A549 (cell line): ENCODE results near the gene UTP15. TPM values are rescaled to one million over a fixed set of nuclear protein-coding genes. Genes with fewer than 3 reads are reported as not detected.

Experiments used
- ATAC-seq, 2 experiments: fragments of 200-7000 bp in 1 of 2; fragments of >200 bp in 1 of 2; cut with Nextera tagmentation in 1 of 2; cut with Tn5 transposase in 1 of 2; 3 replicates each; pipeline versions ENCODE4 v1.8.0 to v1.9.1; 2018 to 2020; ENCODE audit warnings: mild to moderate bottlenecking in 1 of 2, moderate library complexity in 1 of 2
- CTCF ChIA-PET: fragments of 300-600 bp; sonication (Branson Sonifier 250); formaldehyde crosslinking; extraction: SDS; loops from one replicate; lab custom pipeline; 2021; ENCODE audit warnings: antibody characterized with exemption, inconsistent platforms; lab: Yijun Ruan, JAX
- POLR2A ChIA-PET: fragments of 350-600 bp; formaldehyde crosslinking; extraction: SDS; loops from one replicate; lab custom pipeline; 2021; ENCODE audit warnings: antibody characterized with exemption, inconsistent platforms; lab: Yijun Ruan, JAX
- DNase-seq, 2 experiments: peaks; one replicate each; pipeline versions ENCODE4 v3.0.0 to v3.0.0-alpha.2; 2011 to 2016; ENCODE audit warnings: low read depth in 1 of 2, low spot score in 1 of 2
- FAIRE-seq: peaks from 2 replicates; lab custom pipeline; 2011; peaks lifted over from hg19 to GRCh38; lab: Jason Lieb, UNC
- H3K27ac ChIP-seq, 2 experiments: fragments of >200 bp; sonication (Bioruptor Twin); formaldehyde crosslinking; 3 replicates each; pipeline ENCODE4 v1.5.1; 2016 to 2017
- H3K4me1 ChIP-seq: fragments of >200 bp; sonication (Bioruptor Twin); formaldehyde crosslinking; 3 replicates; pipeline ENCODE4 v1.6.1; 2016
- H3K4me2 ChIP-seq: fragments of >200 bp; sonication (Bioruptor Twin); formaldehyde crosslinking; 3 replicates; pipeline ENCODE4 v1.6.1; 2016
- H3K4me3 ChIP-seq: fragments of >200 bp; sonication (Bioruptor Twin); formaldehyde crosslinking; 3 replicates; pipeline ENCODE4 v1.5.1; 2016
- H3K9me3 ChIP-seq: fragments of >200 bp; sonication (Bioruptor Twin); formaldehyde crosslinking; 3 replicates; pipeline ENCODE4 v1.6.1; 2016
- CBX2 ChIP-seq: fragments of 200-600 bp; sonication (generic); IDR thresholded peaks from 2 replicates; pipeline ENCODE4 v1.6.1; 2016; ENCODE audit warnings: low read depth, mild to moderate bottlenecking, borderline replicate concordance
- CEBPB ChIP-seq, 2 experiments: fragments of >200 bp in 1 of 2; sonication (Bioruptor Twin) in 1 of 2; formaldehyde crosslinking in 1 of 2; IDR thresholded peaks; 2 replicates each; pipeline ENCODE4 v1.6.1; 2012 to 2016
- CHD4 ChIP-seq: fragments of 200-600 bp; sonication (generic); IDR thresholded peaks from 2 replicates; pipeline ENCODE4 v1.6.1; 2016; ENCODE audit warnings: antibody characterized with exemption, mild to moderate bottlenecking, borderline replicate concordance
- CTCF ChIP-seq: fragments of >200 bp; sonication (Bioruptor Twin); formaldehyde crosslinking; IDR thresholded peaks from 3 replicates; pipeline ENCODE4 v1.5.1; 2016
- E2F6 ChIP-seq: IDR thresholded peaks from 2 replicates; pipeline ENCODE4 v1.6.1; 2012; ENCODE audit warnings: low read depth, borderline replicate concordance
- EHF ChIP-seq: fragments of 250-450 bp; sonication (Bioruptor Pico); IDR thresholded peaks from 2 replicates; pipeline ENCODE4 v1.5.0; 2020; ENCODE audit warnings: mild to moderate bottlenecking
- EHMT2 ChIP-seq: fragments of 200-600 bp; sonication (generic); IDR thresholded peaks from 2 replicates; pipeline ENCODE4 v1.6.1; 2016; ENCODE audit warnings: antibody characterized with exemption, low read depth, mild to moderate bottlenecking, moderate library complexity
- ELK1 ChIP-seq: fragments of 150-350 bp; IDR thresholded peaks from 2 replicates; pipeline ENCODE4 v1.6.1; 2014; ENCODE audit warnings: low read depth, mild to moderate bottlenecking, low read length
- FOSL2 ChIP-seq, 2 experiments: fragments of 450-650 bp in 1 of 2; fragments of >200 bp in 1 of 2; sonication (Bioruptor Twin) in 1 of 2; formaldehyde crosslinking; IDR thresholded peaks; 2 replicates each; pipeline versions ENCODE4 v1.5.0 to v1.6.1; 2016 to 2020; ENCODE audit warnings: mild to moderate bottlenecking in 1 of 2, moderate library complexity in 1 of 2
- FOXS1 ChIP-seq: fragments of 250-450 bp; sonication (Bioruptor Pico); IDR thresholded peaks from 2 replicates; pipeline ENCODE4 v1.5.0; 2020; ENCODE audit warnings: mild to moderate bottlenecking, moderate library complexity
- HOXA7 ChIP-seq: fragments of 250-450 bp; sonication (Bioruptor Pico); IDR thresholded peaks from 2 replicates; pipeline ENCODE4 v1.5.0; 2020; ENCODE audit warnings: mild to moderate bottlenecking, moderate library complexity
- HOXB13 ChIP-seq: fragments of 250-450 bp; sonication (Bioruptor Pico); IDR thresholded peaks from 2 replicates; pipeline ENCODE4 v1.5.0; 2020; ENCODE audit warnings: low read depth, mild to moderate bottlenecking, moderate library complexity
- HOXB5 ChIP-seq: fragments of 250-450 bp; sonication (Bioruptor Pico); IDR thresholded peaks from 2 replicates; pipeline ENCODE4 v1.5.0; 2020; ENCODE audit warnings: mild to moderate bottlenecking, moderate library complexity
- JUN ChIP-seq, 2 experiments: fragments of >200 bp; sonication (Bioruptor Twin); formaldehyde crosslinking; IDR thresholded peaks; 2 replicates in 1 of 2; 3 replicates in 1 of 2; pipeline ENCODE4 v1.6.1; 2016 to 2017
- KDM1A ChIP-seq: fragments of 200-600 bp; sonication (generic); IDR thresholded peaks from 2 replicates; pipeline ENCODE4 v1.6.1; 2016; ENCODE audit warnings: low read depth, mild to moderate bottlenecking
- MAX ChIP-seq: IDR thresholded peaks from 2 replicates; pipeline ENCODE4 v1.6.1; 2012
- MAZ ChIP-seq: fragments of 150-350 bp; IDR thresholded peaks from 2 replicates; pipeline ENCODE4 v1.6.1; 2014; ENCODE audit warnings: antibody characterized with exemption, low read depth, low read length, borderline replicate concordance
- MYC ChIP-seq: IDR thresholded peaks from 2 replicates; pipeline ENCODE4 v1.6.1; 2012; ENCODE audit warnings: mild to moderate bottlenecking, inconsistent platforms, low read length, improper control_type of control experiment, borderline replicate concordance
- NFE2L2 ChIP-seq: fragments of 150-350 bp; conservative IDR thresholded peaks from 2 replicates; pipeline ENCODE4 v1.6.1; 2014; ENCODE audit warnings: low read length
- NPAS2 ChIP-seq: fragments of 250-450 bp; sonication (Bioruptor Pico); IDR thresholded peaks from 2 replicates; pipeline ENCODE4 v1.8.0; 2022; ENCODE audit warnings: mild to moderate bottlenecking, moderate library complexity, borderline replicate concordance
- NR3C1 ChIP-seq: fragments of >200 bp; sonication (Bioruptor Twin); formaldehyde crosslinking; IDR thresholded peaks from 3 replicates; pipeline ENCODE4 v1.6.1; 2017
- PHF8 ChIP-seq: fragments of 200-600 bp; sonication (generic); IDR thresholded peaks from 2 replicates; pipeline ENCODE4 v1.6.1; 2016; ENCODE audit warnings: low read depth, mild to moderate bottlenecking, antibody characterized with exemption, moderate library complexity, borderline replicate concordance
- POLR2A ChIP-seq: IDR thresholded peaks from 2 replicates; pipeline ENCODE4 v1.6.1; 2012; ENCODE audit warnings: mild to moderate bottlenecking, low read length
- RAD21 ChIP-seq, 2 experiments: fragments of >200 bp in 1 of 2; sonication (Bioruptor Twin) in 1 of 2; formaldehyde crosslinking in 1 of 2; IDR thresholded peaks in 1 of 2; conservative IDR thresholded peaks in 1 of 2; 2 replicates in 1 of 2; 3 replicates in 1 of 2; pipeline ENCODE4 v1.6.1; 2012 to 2018; ENCODE audit warnings: inconsistent platforms in 1 of 2
- RARB ChIP-seq: fragments of 250-450 bp; sonication (Bioruptor Pico); IDR thresholded peaks from 2 replicates; pipeline ENCODE4 v1.8.0; 2021; ENCODE audit warnings: mild to moderate bottlenecking, moderate library complexity
- TP53 ChIP-seq: fragments of 250-450 bp; sonication (Bioruptor Pico); IDR thresholded peaks from 2 replicates; pipeline ENCODE4 v1.5.0; 2021; ENCODE audit warnings: mild to moderate bottlenecking, moderate library complexity
- ZC3H11A ChIP-seq: fragments of 450-650 bp; IDR thresholded peaks from 2 replicates; pipeline ENCODE4 v1.6.1; 2014; ENCODE audit warnings: antibody characterized with exemption, mild to moderate bottlenecking
- polyA plus RNA-seq, 4 experiments: library from polyadenylated mRNA; depleted of rRNA in 3 of 4; stranded (reverse); fragments of >200 nt; fragmentation: RNase III in 1 of 4; extraction: RNeasy Plus Mini Kit Qiagen cat#74134 plus additional on column Dnase treatment in 1 of 4; gene quantifications; 2 replicates in 3 of 4; 3 replicates in 1 of 4; pipeline ENCODE4 v1.2.3, GENCODE V29; 2011 to 2017

UTP15 gene
- polyA plus RNA-seq, 2 of the 4 experiments (the other 2 are of a cell fraction): 21.6 to 44.0 TPM

GRCh38 chr5:73630765-73631164 is 65.2 kb downstream of the UTP15 start:
- TF ChIP-seq ELK1 (no peak), NFE2L2 (no peak), E2F6 (no peak), RAD21 (conservative IDR thresholded peaks at IDR 0.05 in 1 of 2, IDR thresholded peaks at IDR 0.05 in 1 of 2) (no peak), RARB (CRISPR knock-in tag) (no peak), CTCF (no peak), MAZ (no peak), TP53 (CRISPR knock-in tag) (no peak), FOSL2 (IDR thresholded peaks at IDR 0.05) (no peak), FOSL2 (CRISPR knock-in tag; IDR thresholded peaks at IDR 0.05) (no peak), FOXS1 (CRISPR knock-in tag) (no peak), NR3C1 (no peak), CHD4 (no peak), CBX2 (no peak), JUN (IDR thresholded peaks at IDR 0.05) (no peak), PHF8 (no peak), KDM1A (no peak), HOXB5 (no peak), CEBPB (IDR thresholded peaks at IDR 0.05) (no peak)
- DNase-seq (no peak), ATAC-seq (no peak), FAIRE-seq (no peak)
- Histone ChIP-seq H3K4me2 (peak overlapping the region; percentile 39), H3K4me1 (peaks cover 48% of the 10 kb centered on the region), H3K27ac (no peak overlapping the region), H3K4me3 (no peak overlapping the region), H3K9me3 (no peaks in the 10 kb centered on the region)
- ChIA-PET POLR2A (no interaction called here), CTCF (interaction anchor here (1.1 to 1.7 kb wide), 4 partner anchors 14 to 62 kb away, joined by 3 to 6 read pairs (median 4); no protein-coding TSS in a partner anchor)

GRCh38 chr5:73631500-73631899 is 66.0 kb downstream of the UTP15 start:
- H3K4me1 ChIP-seq: peaks cover 48% of the 10 kb centered on the region
- POLR2A ChIA-PET: no interaction called here

More at GRCh38 chr5:73631500-73631899, 66.0 kb downstream of the UTP15 start:
- ATAC-seq: no peak
- CTCF ChIA-PET: interaction anchor here (1.2 to 1.7 kb wide), 4 partner anchors 9 to 62 kb away, joined by 3 to 6 read pairs (median 4); no protein-coding TSS in a partner anchor
- Histone ChIP-seq H3K9me3 (no peaks in the 10 kb centered on the region), H3K4me2 (peak overlapping the region; percentile 39; the same call in 1 of the 3 replicates), H3K4me3 (no peak overlapping the region), H3K27ac (no peak overlapping the region)
- no peak for TF ChIP-seq HOXA7 (CRISPR knock-in tag)
- TF ChIP-seq HOXB13: no peak
- TF ChIP-seq ZC3H11A: no peak
- TF ChIP-seq EHF: no peak
- no peak for TF ChIP-seq MAX
- no peak for TF ChIP-seq NPAS2 (CRISPR knock-in tag)
- no peak for TF ChIP-seq EHMT2
- TF ChIP-seq MYC: no peak
- no peak for TF ChIP-seq POLR2A
- no peak for FAIRE-seq
- DNase-seq: no peak

Other genes starting within 250 kb of the UTP15 start
- 1.8 and 2.2 TPM in 2 replicates for gene FOXD1, start 117.0 kb upstream of the UTP15 start, polyA plus RNA-seq (2011; rRNA removed)
- gene FOXD1, start 117.0 kb upstream of the UTP15 start, polyA plus RNA-seq (2017; fragmentation: RNase III; extraction: RNeasy Plus Mini Kit Qiagen cat#74134 plus additional on column Dnase treatment): 7.1 to 9.5 TPM (median 8.2 TPM) in 3 replicates
- 905 and 1,048 TPM in 2 replicates for gene BTF3, start 67.3 kb upstream of the UTP15 start, polyA plus RNA-seq (2011; rRNA removed)
- gene BTF3, start 67.3 kb upstream of the UTP15 start, polyA plus RNA-seq (2017; fragmentation: RNase III; extraction: RNeasy Plus Mini Kit Qiagen cat#74134 plus additional on column Dnase treatment): 1,119 to 1,187 TPM (median 1,159 TPM) in 3 replicates
- gene ANKRA2, start 104 bp upstream of the UTP15 start, polyA plus RNA-seq (2011; rRNA removed): 26.8 and 38.3 TPM in 2 replicates
- 10.7 to 13.2 TPM (median 12.5 TPM) in 3 replicates for gene ANKRA2, start 104 bp upstream of the UTP15 start, polyA plus RNA-seq (2017; fragmentation: RNase III; extraction: RNeasy Plus Mini Kit Qiagen cat#74134 plus additional on column Dnase treatment)
- gene ARHGEF28, start 60.5 kb downstream of the UTP15 start, polyA plus RNA-seq (2011; rRNA removed): 22.3 and 28.9 TPM in 2 replicates
- gene ARHGEF28, start 60.5 kb downstream of the UTP15 start, polyA plus RNA-seq (2017; fragmentation: RNase III; extraction: RNeasy Plus Mini Kit Qiagen cat#74134 plus additional on column Dnase treatment): 14.8 to 17.6 TPM (median 17.0 TPM) in 3 replicates